Left ventricle myocardium superior (tissue), 1 donor: ENCODE results near the gene FGD6. TPM values are rescaled to one million over a fixed set of nuclear protein-coding genes. Genes with fewer than 3 reads are reported as not detected.
"Not testable (repeated sequence)": the region's sequence is repeated elsewhere in the genome, so short reads cannot be mapped to it uniquely, and the experiment has no call there.

ENCODE experiments used
- ATAC-seq: fragments of 200-7000 bp; cut with Tn5 transposase; one replicate; pipeline ENCODE4 v1.9.1; 2020; ENCODE audit warnings: mild to moderate bottlenecking, moderate library complexity
- DNase-seq: peaks from one replicate; pipeline ENCODE4 v3.0.0-alpha.2; 2020
- intact Hi-C: fragments of 100-400 bp; cut with micrococcal nuclease; formaldehyde crosslinking; loops from one replicate; pipeline ENCODE4 v1.11.0; 2022
- total RNA-seq: library from RNA; stranded (reverse); fragmentation: NEBNext Ultra II Directional; extraction: Animal tissue kit (Norgen Biotek cat#: 25700); gene quantifications from one replicate; pipeline ENCODE4 v1.2.1, GENCODE V29; 2021
- donor health status: DM: no; HTN: yes; CAD: no; lungs with severe emphysema.

The FGD6 gene
- total RNA-seq, 1 donor from 2014 or later: 23.5 TPM

DNA sequence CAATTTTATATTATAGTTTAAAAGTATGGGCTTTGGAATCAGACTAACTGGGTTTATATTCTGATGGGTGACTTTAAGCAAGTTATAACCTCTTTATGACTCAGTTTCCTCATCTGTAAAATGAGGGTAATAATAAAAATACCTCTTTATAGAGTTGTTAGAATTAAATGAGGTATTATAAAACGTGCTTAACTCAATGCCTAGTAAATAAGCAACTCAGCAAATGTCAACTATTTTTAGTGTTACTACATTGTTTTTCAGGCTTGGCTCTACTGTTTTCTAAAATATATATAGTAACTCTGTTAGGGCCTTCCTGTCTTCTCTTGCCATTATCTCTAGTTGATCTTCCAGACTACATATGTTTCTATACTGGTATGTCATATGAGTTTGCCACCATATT lies 20.9 kb upstream of the FGD6 start:
- intact Hi-C loops: no loop called here

DNA sequence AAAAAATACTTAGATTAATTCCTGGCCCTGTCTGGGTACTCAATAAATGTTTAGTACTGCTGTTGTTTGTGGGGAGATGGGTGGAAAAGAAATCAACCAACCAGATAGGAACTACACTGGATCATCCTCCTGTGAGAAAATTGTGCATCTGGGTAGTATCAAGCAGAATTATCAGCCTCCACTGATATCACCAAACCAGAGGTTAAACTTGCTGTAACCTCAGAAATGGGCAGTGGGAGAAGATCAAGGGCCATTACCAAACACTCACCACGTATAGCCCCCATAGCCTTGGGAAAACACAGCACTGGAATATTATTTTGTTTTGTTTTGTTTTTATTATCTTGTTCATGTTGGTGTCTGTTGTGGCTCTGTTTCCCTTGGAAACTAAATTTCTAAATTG lies 20.0 kb upstream of the FGD6 start:
- no peak for ATAC-seq
- intact Hi-C loops: no loop called here

More for the DNA sequence above, 20.9 kb upstream of the FGD6 start:
- DNase-seq (no peak), ATAC-seq (no peak)

DNA sequence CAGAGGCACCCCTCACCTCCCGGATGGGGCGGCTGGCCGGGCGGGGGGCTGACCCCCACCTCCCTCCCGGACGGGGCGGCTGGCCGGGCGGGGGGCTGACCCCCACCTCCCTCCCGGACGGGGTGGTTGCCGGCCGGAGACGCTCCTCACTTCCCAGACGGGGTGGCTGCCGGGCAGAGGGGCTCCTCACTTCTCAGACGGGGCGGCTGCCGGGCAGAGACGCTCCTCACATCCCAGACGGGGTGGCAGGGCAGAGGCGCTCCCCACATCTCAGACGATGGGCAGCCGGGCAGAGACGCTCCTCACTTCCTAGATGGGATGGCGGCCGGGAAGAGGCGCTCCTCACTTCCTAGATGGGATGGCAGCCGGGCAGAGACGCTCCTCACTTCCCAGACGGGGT lies 18.4 kb upstream of the FGD6 start:
- intact Hi-C loops, DNase-seq, ATAC-seq: not testable (repeated sequence)

More for the DNA sequence above, 20.0 kb upstream of the FGD6 start:
- DNase-seq: no peak

GRCh38 chr12:95234187-95234586 lies 16.9 kb upstream of the FGD6 start:
- intact Hi-C loops, ATAC-seq, DNase-seq: not testable (repeated sequence)

DNA sequence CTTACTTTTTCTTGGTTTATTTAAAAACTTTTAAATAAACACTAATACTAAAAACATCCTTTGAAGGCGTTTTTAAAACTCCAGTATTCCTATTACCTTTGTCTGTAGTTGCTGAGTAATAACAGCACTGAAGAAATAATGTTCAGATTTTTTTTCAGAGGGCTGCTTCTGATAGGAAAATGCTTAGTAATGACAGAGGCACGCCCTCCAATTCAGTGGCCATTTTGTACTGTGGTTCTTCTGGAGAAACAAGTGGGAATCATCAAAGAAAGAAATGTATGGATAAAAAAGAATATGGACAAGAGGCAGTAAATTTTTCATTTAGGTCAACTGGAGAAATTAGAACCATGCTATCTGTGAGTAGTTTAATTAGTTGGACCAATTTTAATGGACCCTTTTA lies 13.9 kb upstream of the FGD6 start:
- DNase-seq (no peak), ATAC-seq (no peak)
- intact Hi-C loops: no loop called here

DNA sequence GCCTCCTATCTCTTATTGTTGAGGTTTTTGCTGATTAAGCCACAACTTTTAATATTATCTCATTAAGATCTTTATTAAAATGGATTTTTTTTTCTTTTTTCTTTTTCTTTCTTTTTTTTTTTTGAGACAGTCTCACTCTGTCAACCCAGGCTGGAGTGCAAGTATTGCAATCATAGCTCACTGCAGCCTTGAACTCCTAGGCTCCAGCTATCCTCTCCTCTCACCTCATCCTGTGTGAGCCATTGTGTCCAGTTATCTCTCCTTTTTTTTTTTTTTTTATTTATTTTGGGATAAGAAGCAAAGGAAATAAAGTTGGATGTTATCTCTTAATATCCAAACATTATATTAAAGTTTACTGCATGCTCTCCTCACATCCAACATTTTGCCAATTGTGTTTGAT lies 13.0 kb upstream of the FGD6 start:
- intact Hi-C loops: no loop called here
- ATAC-seq: no peak
- DNase-seq: no peak

DNA sequence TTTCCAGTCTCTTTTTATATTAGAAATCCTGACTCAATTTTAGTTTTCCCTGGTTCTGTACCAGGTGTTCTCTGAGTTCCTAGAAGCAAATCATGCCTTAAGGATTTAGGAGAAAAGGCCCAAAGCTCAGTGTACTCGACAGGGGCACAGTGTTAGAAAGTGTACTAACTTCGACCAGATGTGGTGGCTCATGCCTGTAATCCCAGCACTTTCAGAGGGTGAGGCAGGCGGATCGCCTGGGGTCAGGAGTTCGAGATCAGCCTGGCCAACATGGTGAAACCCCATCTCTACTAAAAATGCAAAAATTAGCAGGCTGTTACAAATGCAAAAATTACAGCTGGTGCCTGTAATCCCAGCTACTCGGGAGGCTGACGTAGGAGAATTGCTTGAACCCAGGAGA lies 12.4 kb upstream of the FGD6 start:
- intact Hi-C loops: no loop called here
- DNase-seq (no peak), ATAC-seq (no peak)

DNA sequence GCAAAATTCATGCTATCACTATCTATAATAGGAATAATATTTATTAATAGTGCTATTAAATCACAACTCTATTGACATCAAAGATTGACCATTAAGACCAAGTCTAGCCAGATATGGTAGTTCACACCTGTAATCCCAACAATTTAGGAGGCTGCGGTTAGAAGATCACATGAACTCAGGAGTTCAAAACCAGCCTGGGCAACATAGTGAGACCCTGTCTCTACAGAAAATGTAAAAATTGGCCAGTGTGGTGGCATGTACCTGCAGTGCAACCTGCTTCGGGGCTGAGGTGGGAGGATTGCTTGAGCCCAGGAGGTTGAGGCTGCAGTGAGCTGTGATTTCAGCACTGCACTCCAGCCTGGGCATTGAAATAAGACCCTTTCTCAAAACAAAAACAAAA lies 11.3 kb upstream of the FGD6 start:
- ATAC-seq (no peak), DNase-seq (no peak)
- intact Hi-C loops: no loop called here

DNA sequence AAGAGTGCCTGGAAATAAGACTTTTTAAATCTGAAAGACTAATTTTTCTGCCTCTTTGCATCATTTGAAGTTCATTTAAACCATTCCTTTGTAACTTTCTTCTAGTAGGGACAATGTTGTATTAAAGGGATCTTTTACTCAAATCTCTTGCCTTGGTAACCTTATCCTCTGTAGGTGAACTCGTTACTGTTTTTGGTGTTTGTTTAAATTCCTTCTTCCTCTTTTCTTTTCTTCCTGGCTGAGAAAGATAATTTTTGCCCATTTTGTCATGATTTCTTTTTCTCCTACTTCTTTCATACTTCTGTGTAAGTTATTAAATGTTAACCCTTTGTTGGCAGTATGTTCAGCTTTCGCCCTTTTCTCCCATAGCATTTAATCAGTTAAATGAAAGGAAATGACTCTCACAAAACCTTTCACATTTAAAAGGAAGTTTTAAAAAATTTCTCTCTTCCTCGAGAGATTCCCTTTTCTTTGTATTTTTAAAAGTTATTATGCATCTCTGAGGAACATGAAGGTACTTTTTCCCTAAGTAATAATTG lies 10.6 kb upstream of the FGD6 start:
- no peak for DNase-seq
- no peak for ATAC-seq
- intact Hi-C loops: no loop called here

DNA sequence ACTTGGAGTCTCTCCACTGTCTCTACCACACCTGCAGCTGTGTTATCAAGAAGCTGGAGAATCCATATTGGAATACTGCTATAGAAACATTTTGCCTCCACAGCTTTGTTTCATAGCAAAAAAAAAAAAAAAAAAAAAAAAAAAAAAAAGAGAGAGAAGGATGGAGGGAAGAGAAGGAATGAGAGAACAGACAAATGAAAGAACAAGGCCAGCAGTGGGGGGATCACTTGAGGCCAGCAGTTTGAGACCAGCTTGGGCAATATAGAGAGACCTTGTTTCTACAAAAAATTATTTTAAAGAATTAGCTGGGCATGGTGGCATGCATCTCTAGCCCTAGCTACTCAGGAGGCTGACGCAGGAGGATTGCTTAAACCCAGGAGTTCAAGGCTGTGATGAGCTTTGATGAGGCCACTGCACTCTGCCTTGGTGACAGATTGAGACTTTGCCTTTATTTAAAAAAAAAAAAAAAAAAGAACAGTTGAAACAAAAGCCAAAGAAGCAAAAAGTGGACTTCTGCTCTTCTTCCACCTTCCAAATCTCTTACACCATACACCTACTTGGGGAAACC lies 8.5 kb upstream of the FGD6 start:
- ATAC-seq (no peak), DNase-seq (no peak)
- intact Hi-C loops: no loop called here

GRCh38 chr12:95224202-95225170 lies 7.2 kb upstream of the FGD6 start:
- intact Hi-C loops: no loop called here
- ATAC-seq (peak; percentile 44), DNase-seq (no peak)

DNA sequence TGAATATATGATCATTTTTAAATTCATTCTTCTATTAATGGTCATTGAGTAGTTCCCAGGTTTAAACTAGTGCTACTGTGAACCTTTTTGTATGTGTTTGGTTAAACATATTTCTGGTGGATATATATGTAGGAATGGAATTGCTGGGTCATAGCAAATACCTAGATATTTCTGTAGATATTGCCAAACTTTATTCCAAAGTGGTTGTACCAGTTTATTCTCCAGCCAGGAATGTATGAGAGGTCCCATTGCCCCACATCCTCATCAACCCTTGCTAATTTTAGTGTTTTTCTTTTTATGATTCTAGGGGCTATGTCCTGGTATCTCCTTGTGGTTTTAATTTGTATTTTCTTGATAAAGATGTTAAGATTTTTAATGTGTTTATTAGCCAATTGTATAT lies 3.5 kb upstream of the FGD6 start:
- ATAC-seq (no peak), DNase-seq (no peak)
- intact Hi-C loops: no loop called here

DNA sequence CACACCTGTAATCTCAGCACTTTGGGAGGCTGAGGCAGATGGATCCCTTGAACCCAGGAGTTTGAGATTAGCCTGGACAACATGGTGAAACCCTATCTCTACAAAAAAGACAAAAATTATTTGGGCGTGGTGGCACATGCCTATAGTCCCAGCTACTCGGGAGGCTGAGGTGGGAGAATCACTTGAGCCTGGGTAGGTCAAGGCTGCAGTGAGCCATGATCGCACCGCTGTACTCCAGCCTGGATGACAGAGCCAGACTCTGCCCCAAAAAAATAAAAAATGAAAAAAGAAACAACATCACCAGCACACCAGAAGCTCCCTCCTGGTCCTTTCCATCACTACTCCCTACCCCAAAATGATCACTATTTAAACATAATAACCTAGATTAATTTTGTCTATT lies 2.9 kb upstream of the FGD6 start:
- ATAC-seq: no peak
- intact Hi-C loops: no loop called here
- DNase-seq: no peak

- DNase-seq (no peak), ATAC-seq (peak; percentile 0)
- intact Hi-C loops: loop anchor here (5.0 kb wide), 1 partner anchor 101 kb away; no protein-coding TSS in a partner anchor
These were observed 1.2 kb upstream of the FGD6 start for GRCh38 chr12:95218150-95219133.

- intact Hi-C loops: loop anchor here (5.0 kb wide), 1 partner anchor 100 kb away; no protein-coding TSS in a partner anchor
- peak; percentile 20 for ATAC-seq
These were observed 423 bp downstream of the FGD6 start for GRCh38 chr12:95216711-95217376.

GRCh38 chr12:95215949-95216348 lies 1.3 kb downstream of the FGD6 start:
- ATAC-seq (no peak), DNase-seq (no peak)
- intact Hi-C loops: loop anchor here (5.0 kb wide), 1 partner anchor 99 kb away; no protein-coding TSS in a partner anchor

More at GRCh38 chr12:95216711-95217376, 423 bp downstream of the FGD6 start:
- no peak for DNase-seq

GRCh38 chr12:95214466-95214865 lies 2.8 kb downstream of the FGD6 start:
- no peak for ATAC-seq

DNA sequence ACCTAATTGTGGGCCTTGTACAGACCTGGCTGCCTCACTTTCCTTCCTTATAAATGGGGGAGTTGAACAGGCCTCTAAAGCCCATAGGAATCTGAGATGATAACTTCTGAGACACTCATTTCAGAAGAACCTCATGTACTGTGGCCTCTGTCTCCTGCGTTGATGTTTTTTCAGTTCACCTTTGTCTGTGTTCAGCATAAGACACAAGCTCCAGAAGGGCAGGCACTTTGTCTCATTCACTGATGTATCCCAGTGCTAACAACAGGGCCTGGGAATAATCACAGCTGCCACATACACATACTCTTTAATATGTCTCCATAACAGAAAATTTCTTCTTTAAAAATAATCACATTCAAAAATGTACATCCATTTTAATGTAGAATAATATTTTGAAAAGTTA lies 3.3 kb downstream of the FGD6 start:
- intact Hi-C loops: no loop called here
- DNase-seq (no peak), ATAC-seq (no peak)

More at GRCh38 chr12:95214466-95214865, 2.8 kb downstream of the FGD6 start:
- no peak for DNase-seq
- intact Hi-C loops: no loop called here
